NCI-H2227 (cell line): Measurements from ENCODE around the gene SMG5.
"Not testable (repeated sequence)": the region's sequence is repeated elsewhere in the genome, so short reads cannot be mapped to it uniquely, and the experiment has no call there.

Experiments
- DNase-seq: peaks from one replicate; lab custom pipeline; 2025; ENCODE audit not compliant: unreplicated experiment; lab: John Stamatoyannopoulos, UW

SMG5 gene

DNA sequence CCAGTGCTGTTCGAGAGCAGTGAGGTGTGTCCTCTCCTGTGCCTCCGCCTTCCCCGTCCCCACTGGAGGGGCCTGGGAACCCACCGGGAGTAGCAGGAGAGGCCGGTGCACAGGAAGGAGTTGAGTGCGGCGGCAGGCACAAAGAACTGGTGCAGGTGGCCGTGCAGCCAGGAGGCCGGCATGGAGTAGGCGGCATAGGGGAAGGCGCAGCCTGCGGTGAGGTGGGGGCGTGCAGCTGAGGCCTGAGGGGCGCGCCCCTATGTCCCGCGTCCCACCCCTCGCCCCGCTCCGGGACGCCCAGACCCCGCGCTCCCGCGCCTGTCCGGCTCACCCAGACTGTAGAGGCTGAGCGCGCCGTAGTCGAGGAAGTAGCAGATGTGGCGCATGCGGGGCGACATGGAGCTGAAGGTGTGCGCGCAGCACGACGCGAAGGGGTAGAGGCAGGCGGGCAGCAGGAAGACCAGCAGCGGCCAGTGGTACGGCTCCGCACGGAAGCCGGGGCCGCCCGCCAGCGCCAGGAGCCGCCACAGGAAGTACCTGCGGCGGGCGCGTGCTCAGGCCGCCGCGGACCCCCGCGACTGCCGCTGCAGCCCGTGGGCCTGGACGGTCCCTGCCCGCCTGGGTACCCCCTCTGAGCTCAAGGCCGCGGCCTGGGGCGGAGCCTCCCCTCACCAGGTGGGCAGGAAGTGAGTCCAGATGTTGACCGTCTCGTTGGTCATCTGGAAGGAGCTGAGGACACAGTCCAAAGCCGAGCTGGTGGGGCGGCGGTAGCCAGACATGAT, 37.0 kb downstream of the SMG5 start:
- DNase-seq = no peak

GRCh38 chr1:156244712-156245111, 37.9 kb downstream of the SMG5 start:
- DNase-seq = no peak

GRCh38 chr1:156244126-156244525, 38.5 kb downstream of the SMG5 start:
- DNase-seq = no peak

DNA sequence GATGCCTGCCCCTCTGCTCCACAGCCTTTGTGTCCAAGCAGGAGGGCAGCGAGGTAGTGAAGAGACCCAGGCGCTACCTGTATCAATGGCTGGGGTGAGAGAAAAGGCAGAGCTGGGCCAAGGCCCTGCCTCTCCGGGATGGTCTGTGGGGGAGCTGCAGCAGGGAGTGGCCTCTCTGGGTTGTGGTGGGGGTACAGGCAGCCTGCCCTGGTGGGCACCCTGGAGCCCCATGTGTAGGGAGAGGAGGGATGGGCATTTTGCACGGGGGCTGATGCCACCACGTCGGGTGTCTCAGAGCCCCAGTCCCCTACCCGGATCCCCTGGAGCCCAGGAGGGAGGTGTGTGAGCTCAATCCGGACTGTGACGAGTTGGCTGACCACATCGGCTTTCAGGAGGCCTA, 39.9 kb downstream of the SMG5 start:
- no peak for DNase-seq

- no peak for DNase-seq
These were observed 40.7 kb downstream of the SMG5 start, which contains the start of gene BGLAP for GRCh38 chr1:156241926-156242325. Gene BGLAP (plus strand): TSS chr1:156242184. CDS start chr1:156242232, 48 bp downstream.

DNA sequence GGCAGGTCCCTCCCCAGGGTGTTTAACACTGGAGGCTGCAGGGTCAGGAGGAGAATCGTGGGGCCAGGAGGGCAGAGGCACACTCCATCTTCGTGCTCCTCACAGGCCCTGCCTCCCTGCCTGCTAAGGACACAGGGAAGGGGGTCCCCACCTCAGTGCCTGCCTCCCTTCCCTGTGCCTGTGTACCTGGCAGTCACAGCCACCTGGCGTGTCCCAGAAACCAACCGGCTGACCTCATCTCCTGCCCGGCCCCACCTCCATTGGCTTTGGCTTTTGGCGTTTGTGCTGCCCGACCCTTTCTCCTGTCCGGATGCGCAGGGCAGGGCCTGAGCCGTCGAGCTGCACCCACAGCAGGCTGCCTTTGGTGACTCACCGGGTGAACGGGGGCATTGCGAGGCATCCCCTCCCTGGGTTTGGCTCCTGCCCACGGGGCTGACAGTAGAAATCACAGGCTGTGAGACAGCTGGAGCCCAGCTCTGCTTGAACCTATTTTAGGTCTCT, 41.3 kb downstream of the SMG5 start:
- DNase-seq = no peak

DNA sequence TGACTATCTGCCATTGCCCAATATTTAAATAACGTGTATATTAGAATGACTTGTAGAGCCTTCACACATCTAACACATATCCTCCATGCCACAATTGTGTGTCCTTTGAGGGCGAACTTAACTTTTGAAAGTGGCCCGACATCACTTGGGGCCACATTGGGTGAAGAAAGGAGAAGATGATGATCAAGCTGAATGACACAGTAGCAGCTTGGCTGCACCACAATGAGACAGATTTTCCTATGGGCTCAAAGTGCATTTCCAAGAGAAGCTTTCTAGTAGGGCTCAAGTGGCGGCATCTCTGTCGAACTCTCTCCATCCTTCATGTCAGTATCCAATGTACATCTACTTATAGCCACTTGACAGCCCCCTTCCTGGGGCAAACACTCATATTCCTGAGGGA, 44.4 kb downstream of the SMG5 start:
- no peak for DNase-seq

GRCh38 chr1:156236164-156236563, 46.5 kb downstream of the SMG5 start:
- no peak for DNase-seq

DNA sequence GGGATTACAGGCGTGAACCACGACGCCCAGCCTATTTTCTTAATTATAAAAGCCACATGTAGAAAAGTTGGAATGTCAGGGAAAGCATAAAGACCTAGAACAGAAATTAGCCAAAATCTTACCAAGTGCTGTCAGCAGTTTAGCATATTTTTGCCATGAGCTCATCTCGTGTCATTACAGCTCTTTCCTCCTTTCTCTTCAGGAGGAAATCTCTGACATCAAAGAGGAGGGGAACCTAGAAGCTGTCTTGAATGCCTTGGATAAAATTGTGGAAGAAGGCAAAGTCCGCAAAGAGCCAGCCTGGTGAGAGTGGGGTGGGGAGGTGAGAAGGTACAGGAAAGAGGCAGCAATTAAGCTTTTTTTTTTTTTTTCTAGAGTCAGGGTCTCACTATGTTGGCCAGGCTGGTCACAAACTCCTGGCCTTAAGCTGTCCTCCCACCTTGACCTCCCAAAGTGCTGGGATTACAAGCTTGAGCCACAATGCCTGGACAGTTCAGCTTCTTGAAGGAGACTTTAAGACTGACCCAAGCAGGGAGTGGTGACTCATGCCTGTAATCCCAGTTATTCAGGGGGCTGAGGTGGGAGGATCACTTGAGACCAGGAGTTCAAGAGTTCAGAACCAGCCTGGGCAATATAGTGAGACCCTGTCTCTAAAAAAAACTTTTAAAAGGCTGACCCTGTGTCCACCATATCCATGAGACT, 49.0 kb downstream of the SMG5 start:
- DNase-seq = no peak

DNA sequence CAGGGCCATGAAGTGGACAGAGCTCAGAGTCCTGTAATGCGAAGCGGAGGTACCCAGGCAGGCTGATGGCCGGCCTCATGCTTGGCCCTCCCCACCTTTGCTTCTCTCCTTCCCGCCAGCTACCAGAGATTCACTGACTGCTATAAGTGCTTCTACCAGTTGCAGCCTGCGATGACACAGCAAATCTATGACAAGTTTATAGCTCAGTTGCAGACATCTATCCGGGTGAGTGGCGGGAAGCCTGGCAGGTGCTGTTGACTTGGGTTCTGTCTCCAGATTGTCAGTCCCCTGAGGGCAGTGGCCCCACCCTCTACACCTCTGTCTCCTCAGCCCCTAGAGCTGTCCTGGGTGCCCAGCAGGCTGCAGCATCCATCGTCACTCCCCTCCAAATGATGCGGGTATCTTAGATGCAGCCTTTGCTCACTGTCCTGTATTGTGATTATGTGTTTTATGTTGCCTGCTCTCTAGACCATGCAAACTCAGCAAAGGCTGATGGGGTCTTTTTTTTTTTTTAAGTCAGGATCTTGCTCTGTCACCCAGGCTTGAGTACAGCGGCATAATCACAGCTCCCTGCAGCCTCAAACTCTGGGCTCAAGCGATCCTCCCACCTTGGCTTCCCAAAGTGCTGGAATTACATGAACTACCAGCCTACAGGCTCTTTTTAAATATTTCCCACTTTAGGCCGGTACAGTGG, 50.3 kb downstream of the SMG5 start:
- DNase-seq = peak; percentile 42

DNA sequence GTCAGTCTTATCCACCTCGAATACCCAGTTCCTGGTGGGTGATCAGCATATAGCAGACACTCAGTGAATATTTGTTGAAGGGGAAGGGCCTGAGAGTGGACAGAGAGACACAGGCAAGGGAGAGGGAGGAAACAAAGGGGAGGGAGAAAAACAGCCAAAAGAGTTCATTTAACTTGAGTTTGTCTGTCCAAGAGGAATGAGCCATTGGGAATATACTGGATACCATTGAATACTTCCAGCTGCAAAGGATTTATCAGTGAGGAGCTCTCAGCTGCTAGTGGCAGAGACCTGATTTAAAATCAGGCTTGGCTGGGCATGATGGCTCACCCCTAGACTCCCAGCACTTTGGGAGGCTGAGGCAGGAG, 52.2 kb downstream of the SMG5 start:
- no peak for DNase-seq

GRCh38 chr1:156229809-156230472, 52.7 kb downstream of the SMG5 start:
- no peak for DNase-seq

DNA sequence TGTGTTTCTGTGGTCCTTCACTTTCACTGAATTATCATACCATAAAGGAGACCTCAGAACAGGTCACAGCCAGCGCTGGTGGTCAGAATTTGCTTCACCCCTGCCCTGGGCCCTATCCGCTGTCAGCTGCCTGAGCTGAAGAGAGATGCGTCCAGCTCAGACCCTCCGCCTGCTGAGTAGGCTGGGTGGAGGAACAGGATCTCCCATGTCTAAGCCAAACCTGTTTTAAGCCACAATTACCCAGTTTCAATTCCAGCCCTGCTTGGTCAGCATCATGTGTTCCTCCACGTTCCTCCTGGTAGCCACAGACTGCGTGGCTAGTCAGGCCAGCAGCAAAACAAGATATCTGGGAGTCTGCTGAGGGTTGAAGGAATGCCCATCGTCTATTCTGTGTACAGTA, 54.1 kb downstream of the SMG5 start:
- DNase-seq = no peak

GRCh38 chr1:156226782-156227181, 55.8 kb downstream of the SMG5 start:
- no peak for DNase-seq

GRCh38 chr1:156226116-156226538, 56.5 kb downstream of the SMG5 start:
- DNase-seq = no peak

DNA sequence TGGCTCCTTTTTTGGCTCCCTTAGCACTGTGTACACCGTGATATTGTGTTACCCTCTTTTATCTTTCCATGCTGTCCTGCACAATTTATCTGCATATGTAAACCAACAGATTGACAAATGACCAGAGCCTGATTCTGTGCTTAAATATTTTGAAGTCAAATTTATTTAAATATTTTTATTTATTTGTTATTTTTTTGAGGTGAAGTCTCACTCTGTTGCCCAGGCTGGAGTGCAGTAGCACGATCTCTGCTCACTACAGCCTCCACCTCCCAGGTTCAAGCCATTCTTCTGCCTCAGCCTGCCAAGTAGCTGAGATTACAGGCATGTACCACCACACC, 57.0 kb downstream of the SMG5 start:
- no peak for DNase-seq

DNA sequence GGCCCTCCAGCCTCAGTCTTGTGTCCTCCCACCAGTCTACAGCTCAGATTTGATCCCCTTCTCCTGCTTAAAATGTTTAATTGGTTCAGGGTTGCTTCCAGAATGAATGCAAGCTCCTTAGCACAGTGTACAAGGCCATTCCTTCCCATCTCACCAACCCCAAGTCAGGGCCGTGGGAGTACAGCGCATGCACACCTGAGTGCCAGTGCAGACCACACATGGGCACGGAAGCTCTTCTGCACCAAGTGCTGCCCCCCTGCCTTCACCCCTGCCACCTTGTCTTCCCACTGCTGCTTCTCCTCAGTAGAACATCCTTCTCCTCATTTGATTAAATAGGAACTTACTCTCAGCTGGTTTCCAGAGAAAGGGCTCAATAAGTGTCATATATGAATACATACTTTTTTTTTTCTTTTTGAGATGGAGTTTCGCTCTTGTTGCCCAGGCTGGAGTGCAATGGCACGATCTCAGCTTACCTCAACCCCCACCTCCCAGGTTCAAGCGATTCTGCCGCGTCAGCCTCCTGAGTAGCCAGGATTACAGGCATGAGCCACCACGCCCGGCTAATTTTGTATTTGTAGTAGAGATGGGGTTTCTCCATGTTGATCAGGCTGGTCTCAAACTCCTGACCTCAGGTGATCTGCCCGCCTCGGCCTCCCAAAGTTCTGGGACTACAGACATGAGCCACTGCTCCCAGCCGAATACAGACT, 60.5 kb downstream of the SMG5 start:
- DNase-seq = no peak

GRCh38 chr1:156220226-156220625, 62.4 kb downstream of the SMG5 start:
- no peak for DNase-seq

- no peak for DNase-seq
These were observed 64.8 kb downstream of the SMG5 start for GRCh38 chr1:156217871-156218270.

- not testable (repeated sequence) for DNase-seq
These were observed 66.1 kb downstream of the SMG5 start for GRCh38 chr1:156216361-156217086.
